Esophagus muscularis mucosa (tissue), 4 donors: ENCODE results near the gene CDC6.

Source experiments
- EP300 ChIP-seq: sonication (generic); formaldehyde crosslinking; IDR thresholded peaks from one replicate; pipeline ENCODE4 v1.6.1; 2017; ENCODE audit warnings: antibody characterized with exemption
- POLR2A ChIP-seq: fragments of 450-650 bp; IDR thresholded peaks from one replicate; pipeline ENCODE4 v1.6.1; 2017; ENCODE audit warnings: antibody characterized with exemption, moderate library complexity, mild to moderate bottlenecking, low read depth
- POLR2AphosphoS5 ChIP-seq, 2 donors: sonication (generic); formaldehyde crosslinking; IDR thresholded peaks; one replicate each; pipeline ENCODE4 v1.6.1; 2017; ENCODE audit warnings: antibody characterized with exemption in 2 of 2
- TF ChIP-seq, protein P1 (sequence below), 3 experiments: fragments of 200-600 bp in 2 of 3; fragments of 450-650 bp in 1 of 3; sonication (generic) in 2 of 3; IDR thresholded peaks; one replicate each; pipeline ENCODE4 v1.5.1; 2017 to 2019; ENCODE audit warnings: antibody characterized with exemption in 3 of 3, mild to moderate bottlenecking in 2 of 3, moderate library complexity in 1 of 3

DNA sequence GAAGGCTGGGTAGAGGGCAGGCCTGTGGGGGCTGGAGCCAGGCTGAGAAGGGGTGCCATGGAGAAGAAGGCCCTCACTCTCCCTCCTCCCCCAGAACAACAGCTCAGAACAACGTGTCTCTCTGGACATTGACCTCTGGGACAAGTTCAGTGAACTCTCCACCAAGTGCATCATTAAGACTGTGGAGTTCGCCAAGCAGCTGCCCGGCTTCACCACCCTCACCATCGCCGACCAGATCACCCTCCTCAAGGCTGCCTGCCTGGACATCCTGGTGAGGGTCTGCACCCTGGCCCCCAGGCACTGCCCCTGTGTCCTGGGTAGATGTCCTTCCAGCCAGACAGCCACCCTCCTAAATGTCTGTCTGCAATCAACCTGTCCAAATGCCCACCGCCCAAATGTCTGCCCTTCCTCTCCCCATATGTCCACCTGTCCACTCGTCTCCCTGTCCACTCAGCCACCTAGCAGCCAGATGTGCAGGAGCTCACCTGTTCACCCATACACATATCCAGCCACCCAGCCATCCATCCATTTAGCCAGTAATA, 64.6 kb downstream of the CDC6 start:
- TF ChIP-seq, protein P1, sequence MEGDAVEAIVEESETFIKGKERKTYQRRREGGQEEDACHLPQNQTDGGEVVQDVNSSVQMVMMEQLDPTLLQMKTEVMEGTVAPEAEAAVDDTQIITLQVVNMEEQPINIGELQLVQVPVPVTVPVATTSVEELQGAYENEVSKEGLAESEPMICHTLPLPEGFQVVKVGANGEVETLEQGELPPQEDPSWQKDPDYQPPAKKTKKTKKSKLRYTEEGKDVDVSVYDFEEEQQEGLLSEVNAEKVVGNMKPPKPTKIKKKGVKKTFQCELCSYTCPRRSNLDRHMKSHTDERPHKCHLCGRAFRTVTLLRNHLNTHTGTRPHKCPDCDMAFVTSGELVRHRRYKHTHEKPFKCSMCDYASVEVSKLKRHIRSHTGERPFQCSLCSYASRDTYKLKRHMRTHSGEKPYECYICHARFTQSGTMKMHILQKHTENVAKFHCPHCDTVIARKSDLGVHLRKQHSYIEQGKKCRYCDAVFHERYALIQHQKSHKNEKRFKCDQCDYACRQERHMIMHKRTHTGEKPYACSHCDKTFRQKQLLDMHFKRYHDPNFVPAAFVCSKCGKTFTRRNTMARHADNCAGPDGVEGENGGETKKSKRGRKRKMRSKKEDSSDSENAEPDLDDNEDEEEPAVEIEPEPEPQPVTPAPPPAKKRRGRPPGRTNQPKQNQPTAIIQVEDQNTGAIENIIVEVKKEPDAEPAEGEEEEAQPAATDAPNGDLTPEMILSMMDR (IDR thresholded peaks at IDR 0.05), result no peak
- TF ChIP-seq POLR2AphosphoS5 (IDR thresholded peaks at IDR 0.05), result no peak
- no peak for TF ChIP-seq POLR2A
- TF ChIP-seq EP300, result no peak
